H9 (cell line): ENCODE results near the gene ZNF618. TPM values are rescaled to one million over a fixed set of nuclear protein-coding genes. Genes with fewer than 3 reads are reported as not detected.
A peak's percentile ranks its signal among the peaks of the same experiment; 100 is the strongest.

Source experiments
- DNase-seq: peaks from one replicate; pipeline ENCODE4 v3.0.0-alpha.2; 2017
- H2AFZ ChIP-seq: one replicate; pipeline ENCODE4 v1.6.1; 2013; ENCODE audit warnings: mild to moderate bottlenecking, low read length, control low read depth, moderate library complexity
- H2AK5ac ChIP-seq: 2 replicates; pipeline ENCODE4 v1.6.1; 2013; ENCODE audit warnings: low read length, control low read depth, mixed read lengths; ENCODE audit not compliant: insufficient read length
- H2BK120ac ChIP-seq: one replicate; pipeline ENCODE4 v1.6.1; 2013; ENCODE audit warnings: low read depth, mild to moderate bottlenecking, low read length, control low read depth, inconsistent platforms; ENCODE audit not compliant: poor library complexity, severe bottlenecking
- H2BK12ac ChIP-seq: 2 replicates; pipeline ENCODE4 v1.6.1; 2013; ENCODE audit warnings: low read length, control low read depth, mixed read lengths, low read depth; ENCODE audit not compliant: insufficient read length
- H2BK15ac ChIP-seq: 2 replicates; pipeline ENCODE4 v1.6.1; 2013; ENCODE audit warnings: low read depth, low read length, control low read depth
- H2BK20ac ChIP-seq: one replicate; pipeline ENCODE4 v1.6.1; 2013; ENCODE audit warnings: low read depth, mild to moderate bottlenecking, low read length, control low read depth, inconsistent platforms; ENCODE audit not compliant: poor library complexity, severe bottlenecking
- H2BK5ac ChIP-seq: 2 replicates; pipeline ENCODE4 v1.6.1; 2013; ENCODE audit warnings: low read length, control low read depth, mixed read lengths; ENCODE audit not compliant: insufficient read length
- H3K14ac ChIP-seq: 2 replicates; pipeline ENCODE4 v1.6.1; 2013; ENCODE audit warnings: low read length, control low read depth; ENCODE audit not compliant: insufficient read depth
- H3K18ac ChIP-seq: 2 replicates; pipeline ENCODE4 v1.6.1; 2013; ENCODE audit warnings: low read depth, mild to moderate bottlenecking, mixed read lengths, low read length, control low read depth; ENCODE audit not compliant: insufficient read length
- H3K23ac ChIP-seq: 2 replicates; pipeline ENCODE4 v1.6.1; 2013; ENCODE audit warnings: low read length, control low read depth, mixed read lengths, low read depth; ENCODE audit not compliant: insufficient read length
- H3K23me2 ChIP-seq: 2 replicates; pipeline ENCODE4 v1.6.1; 2013; ENCODE audit warnings: low read depth, mild to moderate bottlenecking, mixed read lengths, low read length, control low read depth; ENCODE audit not compliant: insufficient read length, poor library complexity, severe bottlenecking
- H3K27ac ChIP-seq: 2 replicates; pipeline ENCODE4 v1.5.1; 2013; ENCODE audit warnings: low read length, control low read depth, mixed read lengths, low read depth; ENCODE audit not compliant: insufficient read length
- H3K27me3 ChIP-seq: 2 replicates; pipeline ENCODE4 v1.6.1; 2013; ENCODE audit warnings: low read length, control low read depth, inconsistent platforms; ENCODE audit not compliant: insufficient read depth
- H3K4ac ChIP-seq: 2 replicates; pipeline ENCODE4 v1.6.1; 2013; ENCODE audit warnings: low read depth, mild to moderate bottlenecking, control low read depth, inconsistent platforms, low read length, moderate library complexity
- H3K4me1 ChIP-seq: 2 replicates; pipeline ENCODE4 v1.6.1; 2013; ENCODE audit warnings: low read length, control low read depth, inconsistent platforms; ENCODE audit not compliant: insufficient read depth
- H3K4me2 ChIP-seq: 2 replicates; pipeline ENCODE4 v1.6.1; 2013; ENCODE audit warnings: low read length, control low read depth, mixed read lengths; ENCODE audit not compliant: insufficient read length, insufficient read depth
- H3K56ac ChIP-seq: 2 replicates; pipeline ENCODE4 v1.6.1; 2013; ENCODE audit warnings: low read depth, mild to moderate bottlenecking, mixed read lengths, low read length, control low read depth; ENCODE audit not compliant: insufficient read length
- H3K79me1 ChIP-seq: 2 replicates; pipeline ENCODE4 v1.6.1; 2013; ENCODE audit warnings: low read depth, mild to moderate bottlenecking, moderate library complexity, low read length, control low read depth, inconsistent platforms; ENCODE audit not compliant: insufficient read depth, poor library complexity, severe bottlenecking
- H3K79me2 ChIP-seq: 2 replicates; pipeline ENCODE4 v1.6.1; 2013; ENCODE audit warnings: low read length, control low read depth, inconsistent platforms; ENCODE audit not compliant: insufficient read depth
- H3K9ac ChIP-seq: 2 replicates; pipeline ENCODE4 v1.6.1; 2013; ENCODE audit warnings: low read length, control low read depth, mixed read lengths; ENCODE audit not compliant: insufficient read length; ENCODE audit errors: extremely low read depth
- H3K9me3 ChIP-seq: one replicate; pipeline ENCODE4 v1.6.1; 2013; ENCODE audit warnings: low read depth, low read length, inconsistent platforms; ENCODE audit not compliant: control insufficient read depth
- H3T11ph ChIP-seq: one replicate; pipeline ENCODE4 v1.6.1; 2013; ENCODE audit warnings: mild to moderate bottlenecking, low read length, control low read depth, inconsistent platforms
- H4K20me1 ChIP-seq: one replicate; pipeline ENCODE4 v1.6.1; 2013; ENCODE audit not compliant: control insufficient read depth, insufficient read length, insufficient read depth
- H4K5ac ChIP-seq: 2 replicates; pipeline ENCODE4 v1.6.1; 2013; ENCODE audit warnings: low read depth, mild to moderate bottlenecking, mixed read lengths, low read length, control low read depth; ENCODE audit not compliant: insufficient read length
- H4K8ac ChIP-seq: replicated peaks from 2 replicates; pipeline ENCODE4 v1.6.1; 2013; ENCODE audit warnings: low read length, control low read depth, mixed read lengths, low read depth; ENCODE audit not compliant: insufficient read length
- H4K91ac ChIP-seq: 2 replicates; pipeline ENCODE4 v1.6.1; 2013; ENCODE audit warnings: low read depth, mild to moderate bottlenecking, moderate library complexity, mixed read lengths, low read length, control low read depth; ENCODE audit not compliant: insufficient read length
- H3K27ac Mint-ChIP-seq, 3 experiments: 2 replicates in 2 of 3; 3 replicates in 1 of 3; pipeline ENCODE4 v1.8.0; 2020 to 2021; ENCODE audit warnings: mixed read lengths in 3 of 3, mild to moderate bottlenecking in 1 of 3, moderate library complexity in 1 of 3
- H3K27me3 Mint-ChIP-seq: 2 replicates; pipeline ENCODE4 v1.8.0; 2021; ENCODE audit warnings: low read depth, mild to moderate bottlenecking, moderate library complexity, mixed read lengths
- H3K36me3 Mint-ChIP-seq, 3 experiments: 2 replicates in 2 of 3; 3 replicates in 1 of 3; pipeline ENCODE4 v1.8.0; 2020 to 2021; ENCODE audit warnings: low read depth in 3 of 3, mixed read lengths in 3 of 3; ENCODE audit not compliant: insufficient read depth in 1 of 3
- H3K4me1 Mint-ChIP-seq, 2 experiments: 2 replicates each; pipeline ENCODE4 v1.8.0; 2020; ENCODE audit warnings: mixed read lengths in 2 of 2
- H3K4me3 Mint-ChIP-seq, 2 experiments: 2 replicates in 1 of 2; 3 replicates in 1 of 2; pipeline ENCODE4 v1.8.0; 2020 to 2021; ENCODE audit warnings: mild to moderate bottlenecking in 2 of 2, mixed read lengths in 2 of 2, moderate library complexity in 1 of 2
- H3K9me3 Mint-ChIP-seq, 2 experiments: 2 replicates in 1 of 2; 3 replicates in 1 of 2; pipeline ENCODE4 v1.8.0; 2020; ENCODE audit warnings: mild to moderate bottlenecking in 2 of 2, mixed read lengths in 2 of 2, moderate library complexity in 1 of 2
- WGBS: extraction: QIAGEN DNeasy Blood & Tissue Kit; methylation state at CpG from one replicate; pipeline ENCODE4 v1.1.7; 2013; ENCODE audit warnings: missing lambda C conversion rate, low lambda C conversion rate, mixed read lengths; ENCODE audit not compliant: insufficient read length; ENCODE audit errors: extremely low coverage; 5-methylcytosine and 5-hydroxymethylcytosine counted together
- total RNA-seq: library from RNA; stranded (reverse); gene quantifications from 2 replicates; pipeline ENCODE4 v1.2.1, GENCODE V29; 2021
- TF ChIP-seq, protein P1 (sequence below): fragments of 200-600 bp; sonication (generic); conservative IDR thresholded peaks from 3 replicates; pipeline ENCODE4 v1.8.0; 2021; ENCODE audit warnings: antibody characterized with exemption, mild to moderate bottlenecking

Gene ZNF618
- total RNA-seq, 1 experiment from 2014 or later = 13.6 TPM

DNA sequence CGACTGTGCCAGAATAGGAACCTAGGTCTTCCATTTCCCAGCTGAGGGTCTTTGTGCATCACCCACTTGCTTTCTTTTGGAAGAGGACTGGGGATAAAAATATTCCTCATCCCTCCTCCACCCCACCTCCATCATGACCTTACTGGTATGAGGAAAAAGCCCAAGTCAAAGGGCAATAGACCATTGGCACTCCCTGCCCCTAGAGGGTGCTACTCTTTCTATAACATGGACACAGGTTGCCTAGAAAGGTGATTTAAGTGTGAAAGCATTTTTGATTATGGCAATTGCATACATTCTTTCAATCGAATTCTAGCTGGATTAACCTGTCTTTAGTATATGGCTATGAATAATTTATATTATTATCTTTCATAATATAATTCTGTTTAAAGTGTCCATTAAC is 22.8 kb upstream of the ZNF618 start:
- no peaks in the 10 kb centered on the region for H3K23me2 ChIP-seq
- H4K20me1 ChIP-seq = no peaks in the 10 kb centered on the region
- H2AK5ac ChIP-seq = no peak overlapping the region
- H3K23ac ChIP-seq = no peak overlapping the region
- H3K36me3 Mint-ChIP-seq = no peaks in the 10 kb centered on the region
- H2BK20ac ChIP-seq = no peak overlapping the region
- no peaks in the 10 kb centered on the region for H3K79me1 ChIP-seq
- no peaks in the 10 kb centered on the region for H3K79me2 ChIP-seq
- H4K8ac ChIP-seq = no peak overlapping the region
- H4K91ac ChIP-seq = no peak overlapping the region
- no peak overlapping the region for H3K4me2 ChIP-seq
- H2BK120ac ChIP-seq = no peak overlapping the region
- TF ChIP-seq, protein P1, sequence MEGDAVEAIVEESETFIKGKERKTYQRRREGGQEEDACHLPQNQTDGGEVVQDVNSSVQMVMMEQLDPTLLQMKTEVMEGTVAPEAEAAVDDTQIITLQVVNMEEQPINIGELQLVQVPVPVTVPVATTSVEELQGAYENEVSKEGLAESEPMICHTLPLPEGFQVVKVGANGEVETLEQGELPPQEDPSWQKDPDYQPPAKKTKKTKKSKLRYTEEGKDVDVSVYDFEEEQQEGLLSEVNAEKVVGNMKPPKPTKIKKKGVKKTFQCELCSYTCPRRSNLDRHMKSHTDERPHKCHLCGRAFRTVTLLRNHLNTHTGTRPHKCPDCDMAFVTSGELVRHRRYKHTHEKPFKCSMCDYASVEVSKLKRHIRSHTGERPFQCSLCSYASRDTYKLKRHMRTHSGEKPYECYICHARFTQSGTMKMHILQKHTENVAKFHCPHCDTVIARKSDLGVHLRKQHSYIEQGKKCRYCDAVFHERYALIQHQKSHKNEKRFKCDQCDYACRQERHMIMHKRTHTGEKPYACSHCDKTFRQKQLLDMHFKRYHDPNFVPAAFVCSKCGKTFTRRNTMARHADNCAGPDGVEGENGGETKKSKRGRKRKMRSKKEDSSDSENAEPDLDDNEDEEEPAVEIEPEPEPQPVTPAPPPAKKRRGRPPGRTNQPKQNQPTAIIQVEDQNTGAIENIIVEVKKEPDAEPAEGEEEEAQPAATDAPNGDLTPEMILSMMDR = peak; percentile 86
- H3K27ac ChIP-seq = no peak overlapping the region
- H4K5ac ChIP-seq = no peak overlapping the region
- H3K4ac ChIP-seq = no peak overlapping the region
- no peak overlapping the region for H2BK5ac ChIP-seq
- H3K27ac Mint-ChIP-seq = no peak overlapping the region
- no peak overlapping the region for H3K14ac ChIP-seq
- H3T11ph ChIP-seq = no peak overlapping the region
- H3K9me3 Mint-ChIP-seq = no peaks in the 10 kb centered on the region
- H3K4me1 Mint-ChIP-seq = peaks cover 9 to 10% of the 10 kb centered on the region in 2 experiments
- no CpG with 5 or more reads among the region's 2 CpGs for WGBS
- no peaks in the 10 kb centered on the region for H3K4me1 ChIP-seq
- H3K27me3 ChIP-seq = no peaks in the 10 kb centered on the region
- no peak overlapping the region for H2BK12ac ChIP-seq
- no peak overlapping the region for H3K4me3 Mint-ChIP-seq
- H3K9me3 ChIP-seq = no peaks in the 10 kb centered on the region
- H3K27me3 Mint-ChIP-seq = peaks cover 2% of the 10 kb centered on the region
- H3K18ac ChIP-seq = no peak overlapping the region
- H2AFZ ChIP-seq = no peak overlapping the region
- no peak overlapping the region for H3K9ac ChIP-seq
- DNase-seq = no peak
- H2BK15ac ChIP-seq = no peak overlapping the region
- no peak overlapping the region for H3K56ac ChIP-seq
